HepG2 (cell line): Measurements from ENCODE around the gene TRPT1. TPM values are rescaled to one million over a fixed set of nuclear protein-coding genes. Genes with fewer than 3 reads are reported as not detected.

Experiments
- CBX5 ChIP-seq: sonication (generic); formaldehyde crosslinking; IDR thresholded peaks from 2 replicates; pipeline ENCODE4 v1.4.0; 2020; ENCODE audit warnings: missing genetic modification reagents, borderline replicate concordance
- CREB3 ChIP-seq: sonication (generic); formaldehyde crosslinking; IDR thresholded peaks from 2 replicates; pipeline ENCODE4 v1.5.0; 2020; ENCODE audit warnings: missing genetic modification reagents
- DBP ChIP-seq: sonication (generic); formaldehyde crosslinking; IDR thresholded peaks from 2 replicates; pipeline ENCODE4 v1.4.0; 2020; ENCODE audit warnings: missing genetic modification reagents; ENCODE audit errors: not compliant biosample characterization
- GFI1 ChIP-seq: sonication (generic); formaldehyde crosslinking; IDR thresholded peaks from 2 replicates; pipeline ENCODE4 v1.5.0; 2020; ENCODE audit warnings: missing genetic modification reagents, mild to moderate bottlenecking, borderline replicate concordance
- RFXANK ChIP-seq: IDR thresholded peaks from 2 replicates; pipeline ENCODE4 v1.6.1; 2016
- SP5 ChIP-seq: IDR thresholded peaks from 2 replicates; pipeline ENCODE4 v1.6.1; 2016; ENCODE audit warnings: low read depth, borderline replicate concordance
- SRF ChIP-seq: IDR thresholded peaks from 2 replicates; pipeline ENCODE4 v1.6.1; 2011; ENCODE audit warnings: mild to moderate bottlenecking, low read depth, low read length, moderate library complexity
- SSRP1 ChIP-seq: IDR thresholded peaks from 2 replicates; pipeline ENCODE4 v1.6.1; 2016; ENCODE audit warnings: control low read depth
- TBX2 ChIP-seq: sonication (generic); formaldehyde crosslinking; IDR thresholded peaks from 2 replicates; pipeline ENCODE4 v1.5.0; 2020; ENCODE audit warnings: missing genetic modification reagents, mild to moderate bottlenecking, borderline replicate concordance
- TEF ChIP-seq: sonication (generic); formaldehyde crosslinking; IDR thresholded peaks from 2 replicates; pipeline ENCODE4 v1.5.0; 2020; ENCODE audit warnings: missing genetic modification reagents
- TRIM24 ChIP-seq: sonication (generic); formaldehyde crosslinking; IDR thresholded peaks from 2 replicates; pipeline ENCODE4 v1.8.0; 2022; ENCODE audit warnings: mild to moderate bottlenecking, missing genetic modification reagents
- USF2 ChIP-seq, 2 experiments: sonication (generic) in 1 of 2; formaldehyde crosslinking in 1 of 2; IDR thresholded peaks; 2 replicates each; pipeline versions ENCODE4 v1.5.1 to v1.6.1; 2011 to 2020; ENCODE audit warnings: borderline replicate concordance in 1 of 2, low read depth in 1 of 2, low read length in 1 of 2, mild to moderate bottlenecking in 1 of 2, missing genetic modification reagents in 1 of 2, moderate library complexity in 1 of 2
- ZBTB26 ChIP-seq: IDR thresholded peaks from 2 replicates; pipeline ENCODE4 v1.6.1; 2016; ENCODE audit warnings: missing compliant biosample characterization, missing genetic modification reagents, borderline replicate concordance
- ZGPAT ChIP-seq: IDR thresholded peaks from 2 replicates; pipeline ENCODE4 v1.6.1; 2016; ENCODE audit warnings: mild to moderate bottlenecking
- ZNF331 ChIP-seq: sonication (generic); formaldehyde crosslinking; IDR thresholded peaks from 2 replicates; pipeline ENCODE4 v1.4.0; 2020; ENCODE audit warnings: missing genetic modification reagents
- ZNF44 ChIP-seq: sonication (generic); formaldehyde crosslinking; IDR thresholded peaks from 2 replicates; pipeline ENCODE4 v1.5.1; 2020; ENCODE audit warnings: mild to moderate bottlenecking, missing genetic modification reagents
- ZNF543 ChIP-seq: sonication (generic); formaldehyde crosslinking; IDR thresholded peaks from 2 replicates; pipeline ENCODE4 v1.4.0; 2020; ENCODE audit warnings: mild to moderate bottlenecking, missing genetic modification reagents
- ZNF816 ChIP-seq: sonication (generic); formaldehyde crosslinking; IDR thresholded peaks from 2 replicates; pipeline ENCODE4 v1.8.0; 2022; ENCODE audit warnings: missing genetic modification reagents, mild to moderate bottlenecking, borderline replicate concordance
- ZNF878 ChIP-seq: sonication (generic); formaldehyde crosslinking; IDR thresholded peaks from 2 replicates; pipeline ENCODE4 v1.8.1; 2023; ENCODE audit warnings: mild to moderate bottlenecking, missing genetic modification reagents, moderate library complexity
- ZNF879 ChIP-seq: sonication (generic); formaldehyde crosslinking; IDR thresholded peaks from 2 replicates; pipeline ENCODE4 v1.8.1; 2023; ENCODE audit warnings: missing genetic modification reagents
- ZSCAN31 ChIP-seq: sonication (generic); formaldehyde crosslinking; IDR thresholded peaks from 2 replicates; pipeline ENCODE4 v1.5.0; 2020; ENCODE audit warnings: low read depth, mild to moderate bottlenecking, missing genetic modification reagents
- polyA plus RNA-seq, 8 experiments: library from polyadenylated mRNA; depleted of rRNA in 3 of 8; stranded (reverse) in 7 of 8; unstranded in 1 of 8; fragments of >200 nt; fragmentation: Illumina TruSeq in 4 of 8; extraction: Trizol in 4 of 8; gene quantifications; 2 replicates each; pipeline versions ENCODE4 v1.2.1 to v1.2.3, GENCODE V29; 2011 to 2016; ENCODE audit warnings: low read depth in 4 of 8, missing spikeins in 1 of 8, mixed read lengths in 1 of 8; ENCODE audit not compliant: insufficient read depth in 1 of 8
- total RNA-seq, 5 experiments: library from RNA; depleted of rRNA; stranded (reverse); fragments of >200 nt; fragmentation: Illumina TruSeq; extraction: Trizol; gene quantifications; 2 replicates each; pipeline ENCODE4 v1.2.3, GENCODE V29; 2016; ENCODE audit warnings: low read depth in 1 of 5

The TRPT1 gene
- total and polyA plus RNA-seq, 2 of the 13 experiments (the other 11 are each of a cell fraction or from before 2014, with no cell fraction given): 24.8 to 40.7 TPM

GRCh38 chr11:64181506-64182411, 44.2 kb downstream of the TRPT1 start (continued):
- no peak for TF ChIP-seq DBP (CRISPR knock-in tag)
- TF ChIP-seq ZBTB26 (CRISPR knock-in tag): 0 out of 2 replicates have a peak, but pooled peaks have one; percentile 24
- 0 out of 2 replicates have a peak, but pooled peaks have one; percentile 20 for TF ChIP-seq ZSCAN31 (CRISPR knock-in tag)
- peak; percentile 35; the same call in 1 of the 2 replicates for TF ChIP-seq ZNF331 (CRISPR knock-in tag)
- no peak for TF ChIP-seq TRIM24 (CRISPR knock-in tag)
- TF ChIP-seq ZNF879 (CRISPR knock-in tag): no peak
- TF ChIP-seq ZNF44 (CRISPR knock-in tag): no peak
- no peak for TF ChIP-seq ZNF543 (CRISPR knock-in tag)
- no peak for TF ChIP-seq SRF
- no peak for TF ChIP-seq TBX2
- no peak; the same call in 1 of the 2 replicates for TF ChIP-seq ZGPAT (CRISPR knock-in tag)
- TF ChIP-seq SSRP1 (CRISPR knock-in tag): no peak
- peak; percentile 97 for TF ChIP-seq USF2 (IDR thresholded peaks at IDR 0.05; ENCODE audit: low read depth, low read length)
- TF ChIP-seq USF2 (CRISPR knock-in tag; IDR thresholded peaks at IDR 0.05; ENCODE audit: borderline replicate concordance): peak; percentile 94; the same call in 1 of the 2 replicates
- no peak for TF ChIP-seq CREB3 (CRISPR knock-in tag)
- TF ChIP-seq TEF (CRISPR knock-in tag): no peak
- no peak for TF ChIP-seq RFXANK (CRISPR knock-in tag)
- no peak for TF ChIP-seq CBX5 (CRISPR knock-in tag)
- TF ChIP-seq ZNF816 (CRISPR knock-in tag): no peak
- no peak for TF ChIP-seq ZNF878 (CRISPR knock-in tag)
- no peak for TF ChIP-seq SP5 (CRISPR knock-in tag)
- no peak for TF ChIP-seq GFI1 (CRISPR knock-in tag)
